AG09309 (cell line): ENCODE data around the gene OAS2.

Experiments used
- DNase-seq: peaks from one replicate; pipeline ENCODE4 v3.0.0-alpha.2; 2010; ENCODE audit warnings: low read depth
- H3K4me3 ChIP-seq: 2 replicates; pipeline ENCODE4 v1.5.1; 2011; ENCODE audit warnings: mild to moderate bottlenecking, low read depth, low read length, moderate library complexity; ENCODE audit not compliant: control insufficient read depth
- CTCF ChIP-seq: IDR thresholded peaks from 2 replicates; pipeline ENCODE4 v1.5.1; 2011; ENCODE audit warnings: mild to moderate bottlenecking, low read depth, low read length, inconsistent platforms; ENCODE audit not compliant: insufficient read depth, control insufficient read depth; ENCODE audit errors: missing control alignments

The OAS2 gene

GRCh38 chr12:112964915-112965314, 13.4 kb upstream of the OAS2 start:
- TF ChIP-seq CTCF, result no peak
- no peak overlapping the region for H3K4me3 ChIP-seq
- DNase-seq, result no peak

DNA sequence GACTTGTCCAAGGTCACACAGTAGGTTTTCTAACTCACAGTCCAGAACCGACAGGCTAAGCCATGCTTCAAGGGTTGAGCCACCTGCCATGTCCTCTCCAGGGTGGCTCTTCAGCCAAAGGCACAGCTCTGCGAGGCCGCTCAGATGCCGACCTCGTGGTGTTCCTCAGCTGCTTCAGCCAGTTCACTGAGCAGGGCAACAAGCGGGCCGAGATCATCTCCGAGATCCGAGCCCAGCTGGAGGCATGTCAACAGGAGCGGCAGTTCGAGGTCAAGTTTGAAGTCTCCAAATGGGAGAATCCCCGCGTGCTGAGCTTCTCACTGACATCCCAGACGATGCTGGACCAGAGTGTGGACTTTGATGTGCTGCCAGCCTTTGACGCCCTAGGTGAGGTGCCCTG, 12.7 kb upstream of the OAS2 start:
- no peak overlapping the region for H3K4me3 ChIP-seq
- TF ChIP-seq CTCF, result no peak
- no peak for DNase-seq

- no peak for TF ChIP-seq CTCF
- no peak for DNase-seq
- H3K4me3 ChIP-seq, result no peak overlapping the region
These were observed 11.0 kb upstream of the OAS2 start for GRCh38 chr12:112967306-112967705.

- no peak overlapping the region for H3K4me3 ChIP-seq
- TF ChIP-seq CTCF, result no peak
- DNase-seq, result no peak
These were observed 10.5 kb upstream of the OAS2 start for GRCh38 chr12:112967858-112968257.

GRCh38 chr12:112969547-112970306, 8.6 kb upstream of the OAS2 start:
- DNase-seq, result no peak
- no peak overlapping the region for H3K4me3 ChIP-seq
- TF ChIP-seq CTCF, result no peak

GRCh38 chr12:112970391-112970790, 7.9 kb upstream of the OAS2 start:
- no peak overlapping the region for H3K4me3 ChIP-seq
- TF ChIP-seq CTCF, result no peak
- DNase-seq, result no peak
